ENCODE measurements around the gene SPSB2. TPM values are rescaled to one million over a fixed set of nuclear protein-coding genes. Genes with fewer than 3 reads are reported as not detected.

Gene SPSB2
- total RNA-seq, 3 donors from 2014 or later: 9.0 to 13.4 (median 12.7) TPM

- no peaks in the 10 kb centered on the region for H3K36me3 ChIP-seq
- intact Hi-C loops (cut with DNase I; ENCODE audit: low total_unique reads): loop anchor here (10.0 kb wide), 1 partner anchor 211 kb away; no protein-coding TSS in a partner anchor
- H3K4me1 ChIP-seq: peaks cover 0 to 14% of the 10 kb centered on the region in 2 donors
- TF ChIP-seq POLR2AphosphoS5 (IDR thresholded peaks at IDR 0.05): peak in 1 of 3 donors; percentile 21
- peak; percentile 90 to 92 (median 91) for TF ChIP-seq CTCF (IDR thresholded peaks at IDR 0.05)
- TF ChIP-seq POLR2A (IDR thresholded peaks at IDR 0.05): no peak
- H3K27ac ChIP-seq: peak overlapping the region in 1 of 2 donors; percentile 8
- DNase-seq (ENCODE audit: low spot score in 2 of 2): peak; percentile 75 to 89
- peaks cover 5 to 19% of the 10 kb centered on the region in 2 donors for H3K27me3 ChIP-seq
- peak overlapping the region in 2 of 3 donors; percentile 23 to 56 for H3K4me3 ChIP-seq
- H3K9me3 ChIP-seq: no peaks in the 10 kb centered on the region
These were observed 47.5 kb downstream of the SPSB2 start for GRCh38 chr12:6825398-6826124.

GRCh38 chr12:6824901-6825381 lies 48.2 kb downstream of the SPSB2 start:
- DNase-seq (ENCODE audit: low spot score in 2 of 2): no peak
- Histone ChIP-seq H3K36me3 (no peaks in the 10 kb centered on the region), H3K27me3 (peaks cover 5 to 19% of the 10 kb centered on the region in 2 donors), H3K4me3 (peak overlapping the region in 2 of 3 donors; percentile 23 to 56), H3K9me3 (no peaks in the 10 kb centered on the region), H3K4me1 (peaks cover 0 to 14% of the 10 kb centered on the region in 2 donors), H3K27ac (peak overlapping the region in 1 of 2 donors; percentile 8)
- intact Hi-C loops (cut with DNase I; ENCODE audit: low total_unique reads): loop anchor here (10.0 kb wide), 1 partner anchor 210 kb away; no protein-coding TSS in a partner anchor
- TF ChIP-seq POLR2A (IDR thresholded peaks at IDR 0.05) (no peak), CTCF (IDR thresholded peaks at IDR 0.05) (no peak), POLR2AphosphoS5 (IDR thresholded peaks at IDR 0.05) (no peak)

GRCh38 chr12:6824085-6824775 lies 48.9 kb downstream of the SPSB2 start:
- Histone ChIP-seq H3K36me3 (no peaks in the 10 kb centered on the region), H3K9me3 (no peaks in the 10 kb centered on the region), H3K4me3 (no peak overlapping the region), H3K27me3 (peaks cover 5 to 19% of the 10 kb centered on the region in 2 donors), H3K4me1 (peaks cover 0 to 9% of the 10 kb centered on the region in 2 donors), H3K27ac (no peak overlapping the region)
- DNase-seq (ENCODE audit: low spot score in 2 of 2): no peak
- intact Hi-C loops (cut with DNase I; ENCODE audit: low total_unique reads): loop anchor here (10.0 kb wide), 1 partner anchor 209 kb away; no protein-coding TSS in a partner anchor
- TF ChIP-seq POLR2A (IDR thresholded peaks at IDR 0.05): no peak
- TF ChIP-seq CTCF (IDR thresholded peaks at IDR 0.05): no peak
- no peak for TF ChIP-seq POLR2AphosphoS5 (IDR thresholded peaks at IDR 0.05)

- intact Hi-C loops (cut with DNase I; ENCODE audit: low total_unique reads): loop anchor here (10.0 kb wide), 1 partner anchor 209 kb away; no protein-coding TSS in a partner anchor
- H3K27ac ChIP-seq: no peak overlapping the region
- peaks cover 5 to 19% of the 10 kb centered on the region in 2 donors for H3K27me3 ChIP-seq
- H3K4me1 ChIP-seq: peaks cover 0 to 9% of the 10 kb centered on the region in 2 donors
- H3K36me3 ChIP-seq: no peaks in the 10 kb centered on the region
- H3K4me3 ChIP-seq: no peak overlapping the region
- no peaks in the 10 kb centered on the region for H3K9me3 ChIP-seq
- DNase-seq (ENCODE audit: low spot score in 2 of 2): no peak
- TF ChIP-seq POLR2AphosphoS5 (IDR thresholded peaks at IDR 0.05) (no peak), POLR2A (IDR thresholded peaks at IDR 0.05) (no peak), CTCF (IDR thresholded peaks at IDR 0.05) (no peak)
These were observed 49.7 kb downstream of the SPSB2 start for GRCh38 chr12:6823182-6824084.

All from breast epithelium (tissue), 4 donors.